ENCODE measurements around the gene ZNHIT2.

The ZNHIT2 gene

DNA sequence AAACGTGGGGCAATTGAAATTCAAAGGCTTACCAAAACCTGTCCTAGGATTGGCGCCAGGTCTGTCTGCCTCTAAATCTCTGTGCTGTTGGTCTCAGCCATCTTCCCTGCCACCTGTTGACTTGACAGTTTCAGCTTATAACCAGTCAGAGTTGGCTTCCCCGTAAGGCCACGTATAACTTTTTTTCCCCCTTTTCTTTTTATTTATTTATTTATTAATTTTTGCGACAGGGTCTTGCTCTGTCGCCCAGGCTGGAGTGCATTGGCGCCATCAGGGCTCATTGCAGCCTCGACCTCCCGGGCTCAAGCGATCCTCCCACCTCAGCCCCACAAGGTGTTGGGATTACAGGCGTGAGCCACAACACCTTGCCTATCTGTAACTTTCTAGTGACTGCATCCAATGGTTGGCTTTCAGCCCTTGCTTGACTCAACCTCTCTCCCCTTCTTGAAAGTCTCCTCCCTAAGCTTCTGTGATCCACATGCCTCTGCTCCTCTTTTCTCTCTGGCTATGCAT lies 18.2 kb upstream of the ZNHIT2 start:
- TF ChIP-seq, protein P1, sequence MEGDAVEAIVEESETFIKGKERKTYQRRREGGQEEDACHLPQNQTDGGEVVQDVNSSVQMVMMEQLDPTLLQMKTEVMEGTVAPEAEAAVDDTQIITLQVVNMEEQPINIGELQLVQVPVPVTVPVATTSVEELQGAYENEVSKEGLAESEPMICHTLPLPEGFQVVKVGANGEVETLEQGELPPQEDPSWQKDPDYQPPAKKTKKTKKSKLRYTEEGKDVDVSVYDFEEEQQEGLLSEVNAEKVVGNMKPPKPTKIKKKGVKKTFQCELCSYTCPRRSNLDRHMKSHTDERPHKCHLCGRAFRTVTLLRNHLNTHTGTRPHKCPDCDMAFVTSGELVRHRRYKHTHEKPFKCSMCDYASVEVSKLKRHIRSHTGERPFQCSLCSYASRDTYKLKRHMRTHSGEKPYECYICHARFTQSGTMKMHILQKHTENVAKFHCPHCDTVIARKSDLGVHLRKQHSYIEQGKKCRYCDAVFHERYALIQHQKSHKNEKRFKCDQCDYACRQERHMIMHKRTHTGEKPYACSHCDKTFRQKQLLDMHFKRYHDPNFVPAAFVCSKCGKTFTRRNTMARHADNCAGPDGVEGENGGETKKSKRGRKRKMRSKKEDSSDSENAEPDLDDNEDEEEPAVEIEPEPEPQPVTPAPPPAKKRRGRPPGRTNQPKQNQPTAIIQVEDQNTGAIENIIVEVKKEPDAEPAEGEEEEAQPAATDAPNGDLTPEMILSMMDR (IDR thresholded peaks at IDR 0.05; ENCODE audit: insufficient read depth, low read length, missing control alignments) = no peak
- POLR2A ChIA-PET = interaction anchor here (0.5 to 3.1 kb wide), 9 partner anchors 10 to 290 kb away, joined by 3 to 20 read pairs (median 4); partner anchors contain the start of genes CAPN1, FAU, MRPL49 and NEAT1
- peak overlapping the region; percentile 95 for H3K4me3 ChIP-seq (ENCODE audit: low read depth, low read length)
- no peak for DNase-seq (ENCODE audit: low read depth, low spot score)
- CTCF ChIA-PET = interaction anchor here (0.8 to 2.4 kb wide), 7 partner anchors 12 to 194 kb away, joined by 3 to 11 read pairs (median 4); partner anchors contain the start of genes TM7SF2 and ZNHIT2

GRCh38 chr11:65134952-65135632 lies 17.6 kb upstream of the ZNHIT2 start:
- POLR2A ChIA-PET = interaction anchor here (0.5 to 3.1 kb wide), 11 partner anchors 10 to 289 kb away, joined by 3 to 20 read pairs (median 4); partner anchors contain the start of genes CAPN1, FAU, MRPL49 and NEAT1
- CTCF ChIA-PET = interaction anchor here (0.8 to 2.4 kb wide), 8 partner anchors 13 to 287 kb away, joined by 3 to 11 read pairs (median 4); partner anchors contain the start of gene ZNHIT2
- TF ChIP-seq, protein P1 (IDR thresholded peaks at IDR 0.05; ENCODE audit: insufficient read depth, low read length, missing control alignments) = no peak
- peak overlapping the region; percentile 95 for H3K4me3 ChIP-seq (ENCODE audit: low read depth, low read length)
- peak; percentile 87 for DNase-seq (ENCODE audit: low read depth, low spot score)

GRCh38 chr11:65134240-65134951 lies 16.9 kb upstream of the ZNHIT2 start, which contains the start of gene SYVN1:
Gene SYVN1, minus strand, starts transcription at chr11:65134519. Its CDS starts 918 bp downstream, at chr11:65133601.
- CTCF ChIA-PET = interaction anchor here (0.8 to 2.4 kb wide), 10 partner anchors 13 to 287 kb away, joined by 3 to 11 read pairs (median 4); partner anchors contain the start of genes FAU, MRPL49 and ZNHIT2
- H3K4me3 ChIP-seq (ENCODE audit: low read depth, low read length) = peak within 1 kb of the TSS; percentile 95
- peak; percentile 40 for DNase-seq (ENCODE audit: low read depth, low spot score)
- POLR2A ChIA-PET = interaction anchor here (0.9 to 3.1 kb wide), 9 partner anchors 9 to 47 kb away, joined by 3 to 20 read pairs (median 4); partner anchors contain the start of genes CAPN1, FAU, MRPL49 and ZNHIT2
- TF ChIP-seq, protein P1 (IDR thresholded peaks at IDR 0.05; ENCODE audit: insufficient read depth, low read length, missing control alignments) = no peak

DNA sequence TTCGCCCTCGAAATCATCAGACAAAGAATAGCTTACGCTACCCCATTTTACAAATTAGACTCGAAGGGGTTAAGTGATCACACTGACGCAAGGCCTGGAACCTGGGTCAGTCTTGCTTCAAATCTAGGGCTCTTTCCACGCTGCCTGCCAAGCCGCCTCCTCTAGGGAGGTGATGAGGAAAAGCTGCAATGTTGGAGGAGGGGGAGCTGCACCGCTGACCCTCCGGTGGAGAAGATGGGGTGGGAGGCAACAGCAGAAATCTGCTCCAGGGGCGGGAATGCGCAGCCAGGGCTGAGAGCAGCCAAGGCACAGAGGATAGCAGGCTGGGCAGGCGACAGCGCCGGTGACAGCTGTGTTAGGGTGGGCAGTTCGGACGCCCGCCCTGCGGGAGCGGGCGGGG lies 16.2 kb upstream of the ZNHIT2 start:
- TF ChIP-seq, protein P1 (IDR thresholded peaks at IDR 0.05; ENCODE audit: insufficient read depth, low read length, missing control alignments) = no peak
- H3K4me3 ChIP-seq (ENCODE audit: low read depth, low read length) = peak overlapping the region; percentile 95
- POLR2A ChIA-PET = interaction anchor here (1.4 to 3.1 kb wide), 3 partner anchors 12 to 16 kb away, joined by 4 to 20 read pairs (median 7); partner anchors contain the start of genes FAU, MRPL49 and ZNHIT2
- no peak for DNase-seq (ENCODE audit: low read depth, low spot score)
- CTCF ChIA-PET = interaction anchor here (1.0 kb wide), 2 partner anchors 12 to 23 kb away, joined by 4 read pairs; partner anchors contain the start of genes FAU and MRPL49

- TF ChIP-seq, protein P1 (IDR thresholded peaks at IDR 0.05; ENCODE audit: insufficient read depth, low read length, missing control alignments) = no peak
- POLR2A ChIA-PET = interaction anchor here (1.9 to 3.1 kb wide), 2 partner anchors 11 to 15 kb away, joined by 7 to 20 read pairs; partner anchors contain the start of genes FAU, MRPL49 and ZNHIT2
- peak overlapping the region; percentile 95 for H3K4me3 ChIP-seq (ENCODE audit: low read depth, low read length)
- CTCF ChIA-PET = interaction anchor here (1.0 to 1.3 kb wide), 2 partner anchors 15 to 22 kb away, joined by 4 read pairs; no protein-coding TSS in a partner anchor
- no peak for DNase-seq (ENCODE audit: low read depth, low spot score)
Observed at GRCh38 chr11:65132988-65133700, 15.6 kb upstream of the ZNHIT2 start.

Data from AG04449 (cell line).